Forelimb muscle (tissue), 1 donor: Measurements from ENCODE around the gene EPB41L4B. TPM values are rescaled to one million over a fixed set of nuclear protein-coding genes. Genes with fewer than 3 reads are reported as not detected.
"Not testable (repeated sequence)": the region's sequence is repeated elsewhere in the genome, so short reads cannot be mapped to it uniquely, and the experiment has no call there.

ENCODE experiments used
- DNase-seq: peaks from one replicate; pipeline ENCODE4 v3.0.0-alpha.2; 2013; ENCODE audit warnings: low read depth
- polyA plus RNA-seq: library from polyadenylated mRNA; unstranded; fragments of 120-200 nt; gene quantifications from one replicate; pipeline ENCODE4 v1.2.1, GENCODE V29; 2013; ENCODE audit not compliant: insufficient read length

The EPB41L4B gene
- polyA plus RNA-seq, result 10.7 TPM

GRCh38 chr9:109320742-109321448, at the start of gene EPB41L4B:
EPB41L4B (minus strand) TSS chr9:109321059; CDS start chr9:109320446, 613 bp downstream.
- no peak for DNase-seq

GRCh38 chr9:109369285-109369684, 48.4 kb upstream of the EPB41L4B start:
- DNase-seq, result no peak

DNA sequence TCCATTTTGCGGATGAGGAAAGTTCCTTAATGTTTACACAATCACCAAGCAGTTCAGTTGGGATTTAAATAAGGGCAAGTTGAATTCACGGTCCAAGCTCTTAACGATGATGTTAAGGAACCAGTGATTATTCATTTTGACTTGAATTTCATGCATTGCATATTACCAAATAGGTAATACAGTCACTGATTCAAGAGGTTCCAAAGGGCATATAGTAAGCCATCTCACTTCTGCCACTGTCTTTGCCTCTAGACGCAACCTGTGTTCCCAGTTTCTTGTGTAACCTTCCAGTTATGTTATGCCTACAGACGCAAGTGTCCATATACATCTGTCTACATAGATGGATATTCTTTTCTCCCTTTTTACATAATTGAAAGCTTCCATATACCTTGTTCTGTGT, 39.9 kb upstream of the EPB41L4B start:
- DNase-seq, result no peak

DNA sequence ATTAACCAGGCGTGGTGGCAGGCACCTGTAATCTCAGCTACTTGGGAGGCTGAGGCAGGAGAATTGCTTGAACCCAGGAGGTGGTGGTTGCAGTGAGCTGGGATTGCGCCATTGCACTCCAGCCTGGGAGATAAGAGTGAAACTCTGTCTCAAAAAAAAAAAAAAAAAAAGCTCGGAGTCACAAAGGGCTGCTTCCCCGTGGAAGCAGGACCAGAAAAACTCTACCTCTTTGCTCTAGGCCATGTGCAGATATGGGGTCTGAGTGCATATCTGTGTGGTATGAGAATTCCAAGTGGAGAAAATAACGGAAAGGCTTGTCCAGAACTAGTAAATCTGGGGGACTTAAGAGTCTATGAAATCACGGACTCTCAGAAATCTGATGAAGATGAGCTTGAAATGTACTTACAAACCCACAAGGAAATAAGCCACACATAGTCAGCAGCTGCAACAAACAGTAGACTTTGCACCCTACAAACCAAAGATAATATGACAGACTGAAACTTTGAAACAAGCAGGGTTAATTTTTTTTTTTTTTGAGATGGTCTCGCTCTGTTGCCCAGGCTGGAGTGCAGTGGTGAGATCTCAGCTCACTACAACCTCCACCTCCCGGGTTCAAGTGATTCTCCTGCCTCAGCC, 38.2 kb upstream of the EPB41L4B start:
- not testable (repeated sequence) for DNase-seq

DNA sequence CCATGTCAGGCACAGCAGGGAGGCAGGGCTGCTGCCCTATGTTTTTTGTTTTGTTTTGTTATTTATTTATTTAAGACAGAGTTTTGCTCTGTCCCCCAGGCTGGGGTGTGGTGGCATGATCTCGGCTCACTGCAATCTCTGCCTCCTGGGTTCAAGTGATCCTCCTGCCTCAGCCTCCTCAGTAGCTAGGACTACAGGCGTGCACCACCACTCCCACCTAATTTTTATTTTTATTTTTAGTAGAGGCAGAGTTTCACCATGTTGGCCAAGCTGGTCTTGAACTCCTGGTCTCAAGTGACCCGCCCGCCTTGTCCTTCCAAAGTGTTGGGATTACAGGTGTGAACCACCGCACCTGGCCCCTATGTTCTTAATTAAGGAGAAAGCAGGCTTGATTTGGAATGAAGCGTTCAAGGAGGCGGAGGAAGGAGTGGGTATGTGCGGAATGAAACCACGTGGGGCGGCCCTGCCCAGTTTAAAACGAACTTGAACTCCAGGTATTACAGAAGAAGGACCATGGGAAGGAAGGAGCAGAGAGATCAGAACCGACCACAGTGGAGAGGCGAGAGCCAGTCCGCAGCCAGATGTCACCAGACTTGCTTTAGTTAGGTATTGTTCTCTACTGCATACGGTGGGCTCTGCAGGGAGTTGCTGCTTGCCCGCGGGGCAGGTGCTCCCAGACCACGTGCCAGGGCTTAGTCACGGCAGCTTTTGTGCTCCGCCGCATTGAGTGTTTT, 34.9 kb upstream of the EPB41L4B start:
- no peak for DNase-seq

DNA sequence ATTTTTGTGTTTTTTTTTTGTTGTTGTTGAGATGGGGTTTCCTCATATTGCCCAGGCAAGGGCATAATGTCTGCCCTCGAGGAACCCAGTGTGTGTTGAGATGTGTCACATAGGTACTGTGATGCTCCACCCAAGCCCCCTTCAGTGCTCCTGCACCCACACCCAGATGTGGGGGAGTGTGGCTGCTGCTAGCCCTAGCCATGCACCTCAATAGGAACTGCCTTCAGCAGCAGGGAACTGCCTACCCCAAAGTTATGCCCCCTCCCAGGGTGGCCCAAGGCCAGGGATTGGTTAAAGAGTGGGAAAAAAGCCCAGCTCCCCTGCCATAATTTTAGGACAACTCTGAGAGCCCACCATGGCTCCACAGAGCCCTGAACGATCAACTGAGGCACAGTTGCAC, 33.3 kb upstream of the EPB41L4B start:
- DNase-seq, result no peak

GRCh38 chr9:109351032-109351431, 30.2 kb upstream of the EPB41L4B start:
- no peak for DNase-seq

GRCh38 chr9:109349421-109349846, 28.6 kb upstream of the EPB41L4B start:
- DNase-seq, result peak; percentile 67

GRCh38 chr9:109346904-109347303, 26.0 kb upstream of the EPB41L4B start:
- DNase-seq, result no peak

DNA sequence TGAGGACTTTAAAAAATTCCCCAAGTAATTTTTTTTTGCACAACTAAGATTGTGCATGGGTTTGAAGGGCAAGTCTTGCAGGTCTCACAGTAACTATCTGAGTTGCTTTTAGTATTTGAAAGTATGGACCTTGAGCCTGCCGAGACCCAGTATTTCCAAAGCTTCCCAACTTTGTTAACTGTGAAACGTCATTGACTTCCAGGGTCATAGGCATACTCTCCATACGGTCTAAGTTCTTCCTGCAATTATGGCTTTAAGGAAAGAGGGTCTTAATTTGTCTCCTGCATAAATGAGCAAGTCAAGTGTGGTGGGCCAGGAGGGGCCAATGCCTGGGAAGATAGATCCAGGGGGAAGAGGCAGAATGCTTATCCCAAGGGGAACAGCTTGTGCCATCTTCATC, 24.0 kb upstream of the EPB41L4B start:
- no peak for DNase-seq

GRCh38 chr9:109342878-109343277, 22.0 kb upstream of the EPB41L4B start:
- DNase-seq, result no peak

DNA sequence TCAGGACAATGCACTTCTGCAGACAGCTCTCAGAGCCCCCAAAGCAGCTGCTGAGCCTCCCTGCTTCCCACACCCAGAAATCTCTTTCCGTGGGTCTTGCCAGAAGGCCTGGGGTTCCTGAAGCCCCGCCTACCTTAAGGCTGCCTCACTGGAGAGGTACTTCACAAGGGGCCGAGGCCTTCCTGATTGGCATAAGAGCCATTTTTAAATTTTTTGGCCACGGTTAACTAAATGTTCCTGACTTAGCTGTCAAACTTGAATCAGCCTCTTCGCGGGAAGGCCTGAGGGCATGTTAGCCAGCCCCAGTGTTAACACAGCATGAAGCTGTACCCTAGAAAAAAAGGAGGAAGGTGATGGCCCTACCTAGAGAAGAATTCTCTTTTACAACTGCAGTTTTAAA, 20.7 kb upstream of the EPB41L4B start:
- no peak for DNase-seq

- DNase-seq, result not testable (repeated sequence)
These were observed 20.1 kb upstream of the EPB41L4B start for GRCh38 chr9:109340979-109341378.

DNA sequence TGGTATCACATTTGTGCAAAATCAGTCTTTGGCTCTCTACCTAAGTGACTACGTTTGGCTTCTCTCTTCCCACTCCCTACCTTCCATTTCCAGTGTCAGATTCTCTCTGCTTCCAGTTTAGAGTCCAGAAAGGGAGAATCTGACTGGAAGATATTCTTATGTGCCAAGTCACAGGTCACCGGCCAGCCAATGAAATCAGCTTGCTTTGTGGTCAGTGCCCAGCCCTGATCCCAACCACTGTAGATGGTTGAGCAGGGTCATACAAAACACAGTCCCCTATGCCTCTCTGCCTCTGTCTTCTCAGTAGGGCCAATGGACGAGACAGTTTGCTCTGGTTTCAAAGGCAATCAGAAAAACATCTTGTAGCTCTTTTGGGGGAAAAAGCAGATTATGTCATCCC, 15.6 kb upstream of the EPB41L4B start:
- no peak for DNase-seq

DNA sequence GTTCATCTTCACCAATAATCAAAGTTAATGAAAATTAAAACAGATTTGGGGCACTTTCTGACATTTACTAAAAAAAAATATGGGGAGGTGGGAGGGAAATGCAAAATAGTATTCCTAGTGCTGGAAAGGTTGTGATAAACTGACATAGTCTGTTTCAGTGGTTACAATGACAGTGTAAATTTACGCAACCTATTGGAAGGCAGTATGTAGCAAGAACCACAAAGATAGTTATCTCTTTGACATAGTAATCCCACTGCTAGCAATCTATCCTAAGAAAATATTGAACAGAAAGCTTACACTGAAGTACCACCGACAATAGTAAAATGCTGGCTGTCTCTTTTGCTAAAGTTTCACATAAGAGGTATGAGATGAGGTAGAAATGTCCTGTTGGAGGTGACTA, 15.1 kb upstream of the EPB41L4B start:
- DNase-seq, result no peak

DNA sequence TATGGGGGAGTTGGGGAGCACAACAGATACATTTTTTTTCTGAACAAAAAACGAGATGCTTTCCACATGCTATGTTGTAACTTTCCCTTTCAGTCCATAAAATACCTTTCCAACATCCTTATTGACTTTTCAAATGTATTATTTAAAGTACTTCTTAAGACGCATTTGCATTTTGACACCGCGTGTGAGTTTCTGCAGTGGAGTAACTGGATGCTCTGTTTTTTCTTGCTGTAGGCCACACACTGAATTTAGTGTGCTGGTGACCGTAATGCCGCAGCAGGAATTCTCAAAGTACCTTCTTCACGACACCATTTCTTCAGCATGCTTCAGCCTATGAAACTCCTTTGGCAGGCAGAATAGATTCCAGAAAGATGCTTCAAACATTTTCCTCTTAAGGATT, 14.3 kb upstream of the EPB41L4B start:
- no peak for DNase-seq

DNA sequence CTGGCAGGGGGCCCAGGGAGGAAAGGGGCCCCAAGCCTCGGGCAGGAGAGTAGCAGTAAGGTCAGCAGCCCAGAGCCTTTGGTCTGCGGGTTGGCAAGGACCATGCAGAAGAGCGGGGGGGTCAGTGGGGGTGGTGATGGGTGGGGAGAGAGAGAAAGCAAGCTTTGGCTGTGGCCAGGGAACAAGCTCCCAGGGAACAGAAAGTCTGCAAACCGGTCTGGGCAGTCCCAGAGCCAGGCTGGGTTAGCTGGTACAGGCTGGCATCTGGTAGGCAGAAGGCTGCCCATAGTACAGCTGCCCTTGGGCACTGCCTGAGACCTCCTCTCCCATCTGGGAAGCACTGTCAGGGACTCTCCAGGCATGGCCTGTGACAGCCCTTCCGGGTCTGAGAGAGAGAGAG, 10.5 kb upstream of the EPB41L4B start:
- no peak for DNase-seq

- DNase-seq, result no peak
These were observed 8.9 kb upstream of the EPB41L4B start for GRCh38 chr9:109329638-109330258.

GRCh38 chr9:109328978-109329637, 8.2 kb upstream of the EPB41L4B start:
- DNase-seq, result peak; percentile 51

DNA sequence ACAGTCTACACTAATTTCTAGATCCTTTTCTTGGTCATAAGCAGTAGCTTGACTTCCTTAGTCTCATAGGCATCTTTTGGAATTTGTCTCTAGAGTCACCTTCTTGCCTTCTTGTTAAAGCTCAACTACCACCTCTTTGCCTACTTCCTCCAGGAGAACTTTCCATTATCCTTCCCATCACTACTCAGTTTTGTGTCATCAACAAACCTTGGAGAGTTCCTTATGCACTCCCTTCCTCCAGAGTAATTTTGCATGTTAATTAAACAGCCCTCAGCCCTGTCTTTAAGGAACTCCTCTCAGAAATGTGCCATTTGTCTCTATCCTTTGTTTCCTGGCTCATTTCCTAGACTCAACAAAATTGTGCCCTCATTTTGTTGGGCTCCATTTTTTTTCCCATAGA, 4.2 kb upstream of the EPB41L4B start:
- no peak for DNase-seq

GRCh38 chr9:109323771-109324170, 2.9 kb upstream of the EPB41L4B start:
- DNase-seq, result no peak

GRCh38 chr9:109321727-109322126, 868 bp upstream of the EPB41L4B start:
- DNase-seq, result no peak
